Bronchial epithelial cell (primary cell): Measurements from ENCODE around the gene GIGYF2. TPM values are rescaled to one million over a fixed set of nuclear protein-coding genes. Genes with fewer than 3 reads are reported as not detected.
A peak's percentile ranks its signal among the peaks of the same experiment; 100 is the strongest.
"Not testable (repeated sequence)": the region's sequence is repeated elsewhere in the genome, so short reads cannot be mapped to it uniquely, and the experiment has no call there.

Source experiments
- DNase-seq: peaks from one replicate; pipeline ENCODE4 v3.0.0-alpha.2; 2010; ENCODE audit warnings: low read depth
- FAIRE-seq: peaks from 2 replicates; lab custom pipeline; 2011; peaks lifted over from hg19 to GRCh38; lab: Jason Lieb, UNC
- H3K27me3 ChIP-seq: 2 replicates; pipeline ENCODE4 v1.5.1; 2011; ENCODE audit warnings: low read length; ENCODE audit not compliant: control insufficient read depth, insufficient read depth
- H3K36me3 ChIP-seq: 2 replicates; pipeline ENCODE4 v1.5.1; 2011; ENCODE audit warnings: low read length; ENCODE audit not compliant: control insufficient read depth, insufficient read depth
- H3K4me3 ChIP-seq: 2 replicates; pipeline ENCODE4 v1.5.1; 2011; ENCODE audit warnings: mild to moderate bottlenecking, low read depth, low read length, control low read depth
- total RNA-seq: library from RNA; depleted of rRNA; stranded (reverse); fragments of >200 nt; gene quantifications from 2 replicates; pipeline ENCODE4 v1.2.1, GENCODE V29; 2014
- TF ChIP-seq, protein P1 (sequence below): IDR thresholded peaks from 2 replicates; pipeline ENCODE4 v1.5.1; 2011; ENCODE audit warnings: mild to moderate bottlenecking, moderate library complexity, low read length, control low read depth, inconsistent platforms; ENCODE audit not compliant: insufficient read depth, severe bottlenecking

GIGYF2 gene
- total RNA-seq, 1 donor from 2014 or later, result 44.0 TPM

DNA sequence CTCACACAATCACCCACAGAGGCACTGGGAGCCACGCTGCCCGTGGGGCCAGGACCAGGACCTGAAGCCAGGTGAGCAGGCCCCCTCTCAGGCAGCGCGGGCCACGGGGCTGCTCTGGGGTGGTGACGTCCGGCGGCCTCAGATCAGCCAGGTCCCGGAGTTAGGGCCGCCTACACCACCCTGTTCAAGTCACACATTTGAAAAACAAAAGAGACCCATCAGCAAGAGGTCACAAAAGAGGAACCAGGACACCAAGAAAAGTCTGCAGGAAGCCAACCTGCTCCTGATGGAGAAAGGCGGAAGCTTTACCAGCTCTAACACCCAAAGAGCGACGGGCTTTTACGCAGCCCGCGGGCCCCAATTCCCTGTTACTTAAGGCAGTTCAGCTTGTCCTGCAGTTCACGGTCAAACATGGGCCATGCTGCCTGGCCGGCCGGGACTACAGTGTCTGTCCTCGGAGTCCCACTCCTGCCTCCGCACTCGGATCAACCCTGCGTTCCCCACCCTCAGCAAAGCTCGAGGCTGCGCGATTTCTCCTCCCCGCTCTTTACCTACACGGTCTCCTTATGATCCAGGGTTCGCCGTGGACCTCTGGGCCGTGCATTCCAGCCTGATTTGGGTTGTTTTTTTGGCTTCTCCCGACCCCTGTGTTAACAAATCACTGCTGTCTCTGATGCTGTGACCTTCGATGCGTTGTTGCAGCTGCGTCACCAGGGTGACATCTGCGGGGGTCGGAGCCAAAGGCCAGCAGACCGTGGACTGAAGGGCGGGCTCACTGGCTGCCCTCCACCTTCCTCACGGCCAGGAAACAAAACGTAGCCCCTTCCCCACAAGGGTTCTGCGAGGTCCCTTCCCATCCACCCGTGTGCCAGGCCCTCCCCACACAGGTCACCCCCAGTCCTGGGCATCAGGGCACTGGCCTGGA is 203.9 kb downstream of the GIGYF2 start:
- Histone ChIP-seq H3K4me3 (no peak overlapping the region), H3K27me3 (no peaks in the 10 kb centered on the region), H3K36me3 (no peaks in the 10 kb centered on the region)
- FAIRE-seq (no peak), DNase-seq (no peak)
- TF ChIP-seq, protein P1, sequence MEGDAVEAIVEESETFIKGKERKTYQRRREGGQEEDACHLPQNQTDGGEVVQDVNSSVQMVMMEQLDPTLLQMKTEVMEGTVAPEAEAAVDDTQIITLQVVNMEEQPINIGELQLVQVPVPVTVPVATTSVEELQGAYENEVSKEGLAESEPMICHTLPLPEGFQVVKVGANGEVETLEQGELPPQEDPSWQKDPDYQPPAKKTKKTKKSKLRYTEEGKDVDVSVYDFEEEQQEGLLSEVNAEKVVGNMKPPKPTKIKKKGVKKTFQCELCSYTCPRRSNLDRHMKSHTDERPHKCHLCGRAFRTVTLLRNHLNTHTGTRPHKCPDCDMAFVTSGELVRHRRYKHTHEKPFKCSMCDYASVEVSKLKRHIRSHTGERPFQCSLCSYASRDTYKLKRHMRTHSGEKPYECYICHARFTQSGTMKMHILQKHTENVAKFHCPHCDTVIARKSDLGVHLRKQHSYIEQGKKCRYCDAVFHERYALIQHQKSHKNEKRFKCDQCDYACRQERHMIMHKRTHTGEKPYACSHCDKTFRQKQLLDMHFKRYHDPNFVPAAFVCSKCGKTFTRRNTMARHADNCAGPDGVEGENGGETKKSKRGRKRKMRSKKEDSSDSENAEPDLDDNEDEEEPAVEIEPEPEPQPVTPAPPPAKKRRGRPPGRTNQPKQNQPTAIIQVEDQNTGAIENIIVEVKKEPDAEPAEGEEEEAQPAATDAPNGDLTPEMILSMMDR, result no peak

DNA sequence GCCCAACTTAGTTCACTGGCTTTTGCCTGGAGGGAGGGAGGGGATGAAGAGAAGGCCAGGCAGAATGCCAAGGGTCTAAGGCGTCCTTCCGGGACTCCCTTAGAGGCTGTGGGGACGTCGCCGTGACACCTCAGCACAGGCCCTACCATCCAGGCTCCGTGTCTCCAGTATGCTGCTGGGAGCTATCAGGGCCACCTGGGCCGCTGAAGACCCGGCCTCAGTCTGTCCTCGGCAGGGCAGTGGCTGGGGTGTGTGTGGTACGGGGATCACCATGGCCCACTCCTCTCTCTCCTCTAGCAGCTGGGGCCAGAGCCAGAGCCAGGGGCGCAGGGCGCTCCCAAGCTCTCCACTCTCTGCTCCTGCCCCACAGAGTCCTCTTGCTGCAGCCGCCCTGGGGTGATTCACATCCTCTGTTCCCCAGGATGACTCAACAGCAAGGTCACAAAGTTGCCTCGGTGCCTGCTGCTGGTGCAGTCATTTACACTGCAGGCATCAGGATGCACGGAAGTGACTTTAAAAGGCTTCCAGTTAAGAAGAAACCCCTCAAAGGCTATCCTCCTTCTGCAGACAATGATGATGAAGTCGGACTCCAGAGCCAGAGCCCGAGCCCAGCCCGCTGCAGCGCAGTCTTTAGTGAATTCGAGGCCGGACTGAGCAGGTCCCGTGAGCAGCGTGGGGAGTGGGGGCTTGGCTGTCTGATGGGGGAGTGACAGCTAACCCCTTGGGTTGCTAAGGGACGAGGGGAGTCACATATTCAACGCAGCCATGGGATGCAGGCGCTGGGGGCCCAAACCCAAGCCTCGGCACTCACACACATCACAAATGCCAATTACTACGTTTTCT is 204.8 kb downstream of the GIGYF2 start:
- DNase-seq, result peak; percentile 88
- peak; percentile 96 for FAIRE-seq
- TF ChIP-seq, protein P1, result no peak
- Histone ChIP-seq H3K36me3 (no peaks in the 10 kb centered on the region), H3K4me3 (no peak overlapping the region), H3K27me3 (no peaks in the 10 kb centered on the region)

DNA sequence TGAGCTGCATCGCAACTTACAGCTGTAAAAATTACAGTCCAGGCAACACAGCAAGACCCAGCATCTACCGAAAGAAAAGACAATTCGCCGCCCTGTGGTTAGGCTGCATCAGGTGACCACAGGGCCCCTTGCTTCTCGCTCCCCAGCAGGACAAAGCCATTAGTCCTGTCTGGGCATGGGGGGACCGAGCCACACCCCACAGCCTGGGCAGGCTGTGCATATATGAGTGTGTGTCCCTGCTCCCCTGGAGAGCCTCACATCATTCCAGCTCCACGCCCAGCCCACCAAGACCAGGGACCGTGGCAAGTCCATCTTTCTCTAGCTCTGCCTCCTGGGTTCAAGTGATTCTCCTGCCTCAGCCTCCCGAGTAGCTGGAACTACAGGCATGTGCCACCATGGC is 206.9 kb downstream of the GIGYF2 start:
- no peak overlapping the region for H3K4me3 ChIP-seq
- no peak for FAIRE-seq
- no peaks in the 10 kb centered on the region for H3K27me3 ChIP-seq
- no peak for DNase-seq
- TF ChIP-seq, protein P1, result no peak
- no peaks in the 10 kb centered on the region for H3K36me3 ChIP-seq

DNA sequence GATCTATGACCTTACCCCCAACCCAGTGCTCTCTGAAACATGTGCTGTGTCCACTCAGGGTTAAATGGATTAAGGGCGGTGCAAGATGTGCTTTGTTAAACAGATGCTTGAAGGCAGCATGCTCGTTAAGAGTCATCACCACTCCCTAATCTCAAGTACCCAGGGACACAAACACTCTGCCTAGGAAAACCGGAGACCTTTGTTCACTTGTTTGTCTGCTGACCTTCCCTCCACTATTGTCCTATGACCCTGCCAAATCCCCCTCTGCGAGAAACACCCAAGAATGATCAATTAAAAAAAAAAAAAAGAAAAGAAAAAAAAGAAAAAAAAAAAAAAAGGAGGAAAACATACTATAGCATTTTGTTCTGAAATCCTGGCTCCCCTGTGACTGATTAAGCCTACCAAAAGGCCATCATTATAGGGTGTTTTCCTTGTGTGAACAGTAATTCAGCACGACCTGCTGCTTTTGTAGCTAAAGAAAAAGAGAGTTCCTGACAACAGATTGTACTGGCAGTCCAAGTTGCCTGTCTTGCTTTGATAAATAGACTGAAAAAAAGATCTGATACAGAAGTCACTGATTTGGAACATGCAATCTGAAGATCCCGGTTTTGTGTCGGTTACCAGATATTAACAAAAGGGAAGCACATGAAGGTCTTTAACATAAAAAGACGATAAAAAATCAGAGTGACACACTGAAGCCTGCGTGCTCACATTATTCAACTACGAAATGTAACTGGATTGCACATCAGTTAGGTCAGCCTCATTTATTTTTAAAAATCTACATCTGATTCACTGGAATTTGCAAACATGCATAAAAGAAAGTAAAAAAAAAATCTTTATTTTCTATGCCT is 210.0 kb downstream of the GIGYF2 start:
- not testable (repeated sequence) for DNase-seq, FAIRE-seq

DNA sequence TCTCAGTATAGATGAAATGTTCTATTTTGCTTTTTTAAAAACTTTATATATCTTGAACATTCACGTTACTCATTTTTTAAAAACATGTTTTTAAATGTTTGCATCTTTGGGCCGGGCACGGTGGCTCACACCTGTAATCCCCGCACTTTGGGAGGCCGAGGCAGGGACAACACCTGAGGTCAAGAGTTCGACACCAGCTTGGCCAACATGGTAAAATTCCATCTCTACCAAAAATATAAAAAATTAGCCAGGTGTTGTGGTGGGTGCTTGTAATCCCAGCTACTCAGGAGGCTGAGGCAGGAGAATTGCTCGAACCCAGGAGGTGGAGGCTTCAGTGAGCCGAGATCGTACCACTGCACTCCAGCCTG is 210.6 kb downstream of the GIGYF2 start:
- FAIRE-seq, H3K4me3 ChIP-seq, DNase-seq, H3K27me3 ChIP-seq, H3K36me3 ChIP-seq: not testable (repeated sequence)

More for the DNA sequence above, 210.0 kb downstream of the GIGYF2 start:
- not testable (repeated sequence) for H3K27me3 ChIP-seq, H3K36me3 ChIP-seq, H3K4me3 ChIP-seq

DNA sequence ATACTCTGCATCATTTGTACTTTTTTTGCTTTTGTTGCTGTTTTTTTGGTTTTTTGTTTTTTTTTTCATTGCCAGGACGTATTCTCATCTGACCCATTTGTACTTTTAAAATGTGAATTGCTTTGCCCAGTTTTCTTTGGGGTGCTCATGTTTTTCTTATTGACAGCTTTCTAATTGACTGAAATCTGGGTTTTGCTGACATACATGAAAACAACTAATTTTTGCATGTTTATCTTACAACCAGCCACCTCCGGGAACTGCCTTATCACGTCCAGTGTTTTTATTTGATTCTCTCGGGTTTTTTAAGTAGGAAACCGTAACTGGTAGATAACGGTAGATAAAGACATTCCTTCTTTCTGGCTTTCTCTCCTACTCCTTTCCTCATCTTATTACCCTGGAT is 211.6 kb downstream of the GIGYF2 start:
- no peaks in the 10 kb centered on the region for H3K27me3 ChIP-seq
- FAIRE-seq, result no peak
- DNase-seq, result no peak
- TF ChIP-seq, protein P1, result no peak
- no peaks in the 10 kb centered on the region for H3K36me3 ChIP-seq
- no peak overlapping the region for H3K4me3 ChIP-seq

Other genes starting within 250 kb of the GIGYF2 start
- gene ALPI, start 241.2 kb upstream of the GIGYF2 start, total RNA-seq, result not detected in 2 replicates
- gene ECEL1, start 209.5 kb upstream of the GIGYF2 start, total RNA-seq, result not detected in 2 replicates
- not detected in 2 replicates for gene PRSS56, start 176.9 kb upstream of the GIGYF2 start, total RNA-seq
- gene CHRND, start 171.2 kb upstream of the GIGYF2 start, total RNA-seq, result not detected in 2 replicates
- not detected in 2 replicates for gene CHRNG, start 157.6 kb upstream of the GIGYF2 start, total RNA-seq
- gene TIGD1, start 146.8 kb upstream of the GIGYF2 start, total RNA-seq, result 1.1 and 1.5 TPM in 2 replicates
- 45.3 and 89.0 TPM in 2 replicates for gene EIF4E2, start 146.6 kb upstream of the GIGYF2 start, total RNA-seq
- not detected in 2 replicates for gene EFHD1, start 63.7 kb upstream of the GIGYF2 start, total RNA-seq
- gene KCNJ13, start 79.2 kb downstream of the GIGYF2 start, total RNA-seq, result not detected in 2 replicates
- 0.53 and 1.0 TPM in 2 replicates for gene SNORC, start 172.9 kb downstream of the GIGYF2 start, total RNA-seq